H9 (cell line): Measurements from ENCODE around the gene SHMT2. TPM values are rescaled to one million over a fixed set of nuclear protein-coding genes. Genes with fewer than 3 reads are reported as not detected.

ENCODE experiments used
- DNase-seq: peaks from one replicate; pipeline ENCODE4 v3.0.0-alpha.2; 2017
- H2AFZ ChIP-seq: one replicate; pipeline ENCODE4 v1.6.1; 2013; ENCODE audit warnings: mild to moderate bottlenecking, low read length, control low read depth, moderate library complexity
- H2AK5ac ChIP-seq: 2 replicates; pipeline ENCODE4 v1.6.1; 2013; ENCODE audit warnings: low read length, control low read depth, mixed read lengths; ENCODE audit not compliant: insufficient read length
- H2BK120ac ChIP-seq: one replicate; pipeline ENCODE4 v1.6.1; 2013; ENCODE audit warnings: low read depth, mild to moderate bottlenecking, low read length, control low read depth, inconsistent platforms; ENCODE audit not compliant: poor library complexity, severe bottlenecking
- H2BK12ac ChIP-seq: 2 replicates; pipeline ENCODE4 v1.6.1; 2013; ENCODE audit warnings: low read length, control low read depth, mixed read lengths, low read depth; ENCODE audit not compliant: insufficient read length
- H2BK15ac ChIP-seq: 2 replicates; pipeline ENCODE4 v1.6.1; 2013; ENCODE audit warnings: low read depth, low read length, control low read depth
- H2BK20ac ChIP-seq: one replicate; pipeline ENCODE4 v1.6.1; 2013; ENCODE audit warnings: low read depth, mild to moderate bottlenecking, low read length, control low read depth, inconsistent platforms; ENCODE audit not compliant: poor library complexity, severe bottlenecking
- H2BK5ac ChIP-seq: 2 replicates; pipeline ENCODE4 v1.6.1; 2013; ENCODE audit warnings: low read length, control low read depth, mixed read lengths; ENCODE audit not compliant: insufficient read length
- H3K14ac ChIP-seq: 2 replicates; pipeline ENCODE4 v1.6.1; 2013; ENCODE audit warnings: low read length, control low read depth; ENCODE audit not compliant: insufficient read depth
- H3K18ac ChIP-seq: 2 replicates; pipeline ENCODE4 v1.6.1; 2013; ENCODE audit warnings: low read depth, mild to moderate bottlenecking, mixed read lengths, low read length, control low read depth; ENCODE audit not compliant: insufficient read length
- H3K23ac ChIP-seq: 2 replicates; pipeline ENCODE4 v1.6.1; 2013; ENCODE audit warnings: low read length, control low read depth, mixed read lengths, low read depth; ENCODE audit not compliant: insufficient read length
- H3K23me2 ChIP-seq: 2 replicates; pipeline ENCODE4 v1.6.1; 2013; ENCODE audit warnings: low read depth, mild to moderate bottlenecking, mixed read lengths, low read length, control low read depth; ENCODE audit not compliant: insufficient read length, poor library complexity, severe bottlenecking
- H3K27ac ChIP-seq: 2 replicates; pipeline ENCODE4 v1.5.1; 2013; ENCODE audit warnings: low read length, control low read depth, mixed read lengths, low read depth; ENCODE audit not compliant: insufficient read length
- H3K27me3 ChIP-seq: 2 replicates; pipeline ENCODE4 v1.6.1; 2013; ENCODE audit warnings: low read length, control low read depth, inconsistent platforms; ENCODE audit not compliant: insufficient read depth
- H3K4ac ChIP-seq: 2 replicates; pipeline ENCODE4 v1.6.1; 2013; ENCODE audit warnings: low read depth, mild to moderate bottlenecking, control low read depth, inconsistent platforms, low read length, moderate library complexity
- H3K4me1 ChIP-seq: 2 replicates; pipeline ENCODE4 v1.6.1; 2013; ENCODE audit warnings: low read length, control low read depth, inconsistent platforms; ENCODE audit not compliant: insufficient read depth
- H3K4me2 ChIP-seq: 2 replicates; pipeline ENCODE4 v1.6.1; 2013; ENCODE audit warnings: low read length, control low read depth, mixed read lengths; ENCODE audit not compliant: insufficient read length, insufficient read depth
- H3K56ac ChIP-seq: 2 replicates; pipeline ENCODE4 v1.6.1; 2013; ENCODE audit warnings: low read depth, mild to moderate bottlenecking, mixed read lengths, low read length, control low read depth; ENCODE audit not compliant: insufficient read length
- H3K79me1 ChIP-seq: 2 replicates; pipeline ENCODE4 v1.6.1; 2013; ENCODE audit warnings: low read depth, mild to moderate bottlenecking, moderate library complexity, low read length, control low read depth, inconsistent platforms; ENCODE audit not compliant: insufficient read depth, poor library complexity, severe bottlenecking
- H3K79me2 ChIP-seq: 2 replicates; pipeline ENCODE4 v1.6.1; 2013; ENCODE audit warnings: low read length, control low read depth, inconsistent platforms; ENCODE audit not compliant: insufficient read depth
- H3K9ac ChIP-seq: 2 replicates; pipeline ENCODE4 v1.6.1; 2013; ENCODE audit warnings: low read length, control low read depth, mixed read lengths; ENCODE audit not compliant: insufficient read length; ENCODE audit errors: extremely low read depth
- H3K9me3 ChIP-seq: one replicate; pipeline ENCODE4 v1.6.1; 2013; ENCODE audit warnings: low read depth, low read length, inconsistent platforms; ENCODE audit not compliant: control insufficient read depth
- H3T11ph ChIP-seq: one replicate; pipeline ENCODE4 v1.6.1; 2013; ENCODE audit warnings: mild to moderate bottlenecking, low read length, control low read depth, inconsistent platforms
- H4K20me1 ChIP-seq: one replicate; pipeline ENCODE4 v1.6.1; 2013; ENCODE audit not compliant: control insufficient read depth, insufficient read length, insufficient read depth
- H4K5ac ChIP-seq: 2 replicates; pipeline ENCODE4 v1.6.1; 2013; ENCODE audit warnings: low read depth, mild to moderate bottlenecking, mixed read lengths, low read length, control low read depth; ENCODE audit not compliant: insufficient read length
- H4K8ac ChIP-seq: replicated peaks from 2 replicates; pipeline ENCODE4 v1.6.1; 2013; ENCODE audit warnings: low read length, control low read depth, mixed read lengths, low read depth; ENCODE audit not compliant: insufficient read length
- H4K91ac ChIP-seq: 2 replicates; pipeline ENCODE4 v1.6.1; 2013; ENCODE audit warnings: low read depth, mild to moderate bottlenecking, moderate library complexity, mixed read lengths, low read length, control low read depth; ENCODE audit not compliant: insufficient read length
- H3K27ac Mint-ChIP-seq, 3 experiments: 2 replicates in 2 of 3; 3 replicates in 1 of 3; pipeline ENCODE4 v1.8.0; 2020 to 2021; ENCODE audit warnings: mixed read lengths in 3 of 3, mild to moderate bottlenecking in 1 of 3, moderate library complexity in 1 of 3
- H3K27me3 Mint-ChIP-seq: 2 replicates; pipeline ENCODE4 v1.8.0; 2021; ENCODE audit warnings: low read depth, mild to moderate bottlenecking, moderate library complexity, mixed read lengths
- H3K36me3 Mint-ChIP-seq, 3 experiments: 2 replicates in 2 of 3; 3 replicates in 1 of 3; pipeline ENCODE4 v1.8.0; 2020 to 2021; ENCODE audit warnings: low read depth in 3 of 3, mixed read lengths in 3 of 3; ENCODE audit not compliant: insufficient read depth in 1 of 3
- H3K4me1 Mint-ChIP-seq, 2 experiments: 2 replicates each; pipeline ENCODE4 v1.8.0; 2020; ENCODE audit warnings: mixed read lengths in 2 of 2
- H3K4me3 Mint-ChIP-seq, 2 experiments: 2 replicates in 1 of 2; 3 replicates in 1 of 2; pipeline ENCODE4 v1.8.0; 2020 to 2021; ENCODE audit warnings: mild to moderate bottlenecking in 2 of 2, mixed read lengths in 2 of 2, moderate library complexity in 1 of 2
- H3K9me3 Mint-ChIP-seq, 2 experiments: 2 replicates in 1 of 2; 3 replicates in 1 of 2; pipeline ENCODE4 v1.8.0; 2020; ENCODE audit warnings: mild to moderate bottlenecking in 2 of 2, mixed read lengths in 2 of 2, moderate library complexity in 1 of 2
- WGBS: extraction: QIAGEN DNeasy Blood & Tissue Kit; methylation state at CpG from one replicate; pipeline ENCODE4 v1.1.7; 2013; ENCODE audit warnings: missing lambda C conversion rate, low lambda C conversion rate, mixed read lengths; ENCODE audit not compliant: insufficient read length; ENCODE audit errors: extremely low coverage; 5-methylcytosine and 5-hydroxymethylcytosine counted together
- total RNA-seq: library from RNA; stranded (reverse); gene quantifications from 2 replicates; pipeline ENCODE4 v1.2.1, GENCODE V29; 2021
- TF ChIP-seq, protein P1 (sequence below): fragments of 200-600 bp; sonication (generic); conservative IDR thresholded peaks from 3 replicates; pipeline ENCODE4 v1.8.0; 2021; ENCODE audit warnings: antibody characterized with exemption, mild to moderate bottlenecking

SHMT2 gene
- total RNA-seq, 1 experiment from 2014 or later, result 260 TPM

- Mint-ChIP-seq H3K4me3 (no peak overlapping the region; a peak in 1 of 5 replicates), H3K27ac (no peak overlapping the region), H3K9me3 (no peaks in the 10 kb centered on the region), H3K4me1 (peaks cover 4 to 5% of the 10 kb centered on the region in 2 experiments), H3K27me3 (no peaks in the 10 kb centered on the region), H3K36me3 (peaks cover 52 to 92% (median 89%) of the 10 kb centered on the region in 3 experiments)
- Histone ChIP-seq H3K79me2 (no peaks in the 10 kb centered on the region), H3K27ac (no peak overlapping the region), H2AFZ (no peak overlapping the region), H3K4me2 (no peak overlapping the region), H2AK5ac (no peak overlapping the region), H2BK5ac (no peak overlapping the region), H2BK12ac (no peak overlapping the region), H3K27me3 (no peaks in the 10 kb centered on the region), H3T11ph (no peak overlapping the region), H4K20me1 (no peaks in the 10 kb centered on the region), H3K18ac (no peak overlapping the region), H3K23ac (no peak overlapping the region), H3K56ac (no peak overlapping the region), H2BK120ac (no peak overlapping the region), H3K4me1 (no peaks in the 10 kb centered on the region), H3K14ac (no peak overlapping the region), H3K9me3 (no peaks in the 10 kb centered on the region), H2BK20ac (no peak overlapping the region), H3K79me1 (no peaks in the 10 kb centered on the region), H4K5ac (no peak overlapping the region), H3K9ac (no peak overlapping the region), H3K4ac (no peak overlapping the region), H4K91ac (no peak overlapping the region), H3K23me2 (no peaks in the 10 kb centered on the region), H2BK15ac (no peak overlapping the region), H4K8ac (no peak overlapping the region)
- no CpG with 5 or more reads among the region's 22 CpGs for WGBS
- TF ChIP-seq, protein P1, sequence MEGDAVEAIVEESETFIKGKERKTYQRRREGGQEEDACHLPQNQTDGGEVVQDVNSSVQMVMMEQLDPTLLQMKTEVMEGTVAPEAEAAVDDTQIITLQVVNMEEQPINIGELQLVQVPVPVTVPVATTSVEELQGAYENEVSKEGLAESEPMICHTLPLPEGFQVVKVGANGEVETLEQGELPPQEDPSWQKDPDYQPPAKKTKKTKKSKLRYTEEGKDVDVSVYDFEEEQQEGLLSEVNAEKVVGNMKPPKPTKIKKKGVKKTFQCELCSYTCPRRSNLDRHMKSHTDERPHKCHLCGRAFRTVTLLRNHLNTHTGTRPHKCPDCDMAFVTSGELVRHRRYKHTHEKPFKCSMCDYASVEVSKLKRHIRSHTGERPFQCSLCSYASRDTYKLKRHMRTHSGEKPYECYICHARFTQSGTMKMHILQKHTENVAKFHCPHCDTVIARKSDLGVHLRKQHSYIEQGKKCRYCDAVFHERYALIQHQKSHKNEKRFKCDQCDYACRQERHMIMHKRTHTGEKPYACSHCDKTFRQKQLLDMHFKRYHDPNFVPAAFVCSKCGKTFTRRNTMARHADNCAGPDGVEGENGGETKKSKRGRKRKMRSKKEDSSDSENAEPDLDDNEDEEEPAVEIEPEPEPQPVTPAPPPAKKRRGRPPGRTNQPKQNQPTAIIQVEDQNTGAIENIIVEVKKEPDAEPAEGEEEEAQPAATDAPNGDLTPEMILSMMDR, result no peak
- no peak for DNase-seq
Observed at GRCh38 chr12:57183939-57184725, 45.4 kb upstream of the SHMT2 start.
